Prostate gland (tissue), 2 donors: ENCODE measurements around the gene OSCP1.

ENCODE experiments used
- CTCF ChIP-seq, 4 experiments: fragments of 200-600 bp in 2 of 4; fragments of 450-650 bp in 2 of 4; sonication (generic) in 2 of 4; IDR thresholded peaks; 1 replicate in 3 of 4; 2 replicates in 1 of 4; pipeline ENCODE4 v1.5.1; 2016 to 2019; ENCODE audit warnings: antibody characterized with exemption in 4 of 4, mild to moderate bottlenecking in 2 of 4, moderate library complexity in 2 of 4
- POLR2A ChIP-seq: fragments of 450-650 bp; IDR thresholded peaks from one replicate; pipeline ENCODE4 v1.6.1; 2016; ENCODE audit warnings: antibody characterized with exemption, mild to moderate bottlenecking
- POLR2AphosphoS5 ChIP-seq: sonication (generic); formaldehyde crosslinking; IDR thresholded peaks from one replicate; pipeline ENCODE4 v1.6.1; 2017; ENCODE audit warnings: antibody characterized with exemption

GRCh38 chr1:36493524-36493923 lies 43.3 kb upstream of the OSCP1 start:
- TF ChIP-seq POLR2A (no peak), POLR2AphosphoS5 (no peak), CTCF (IDR thresholded peaks at IDR 0.05) (no peak)
